ENCODE results near the gene PTGR3. TPM values are rescaled to one million over a fixed set of nuclear protein-coding genes. Genes with fewer than 3 reads are reported as not detected.

The PTGR3 gene
- total RNA-seq, 1 experiment from 2014 or later = 1.6 TPM

GRCh38 chr18:75256376-75256775 lies 47.4 kb upstream of the PTGR3 start:
- Histone ChIP-seq H2BK120ac (ENCODE audit: low read depth, low read length, poor library complexity, severe bottlenecking) (no peak overlapping the region), H3K18ac (ENCODE audit: insufficient read length, low read depth, low read length) (no peak overlapping the region), H4K20me1 (ENCODE audit: control insufficient read depth, insufficient read depth, insufficient read length) (no peaks in the 10 kb centered on the region), H2AFZ (ENCODE audit: low read length) (no peak overlapping the region), H3K9me3 (ENCODE audit: control insufficient read depth, low read depth, low read length) (no peaks in the 10 kb centered on the region), H3K27ac (ENCODE audit: insufficient read length, low read depth, low read length) (no peak overlapping the region), H2BK15ac (ENCODE audit: low read depth, low read length) (no peak overlapping the region), H3K27me3 (ENCODE audit: insufficient read depth, low read length) (no peaks in the 10 kb centered on the region), H2BK5ac (ENCODE audit: insufficient read length, low read length) (no peak overlapping the region), H3T11ph (ENCODE audit: low read length) (no peak overlapping the region), H4K8ac (replicated peaks; ENCODE audit: insufficient read length, low read depth, low read length) (no peak overlapping the region), H3K4me2 (ENCODE audit: insufficient read depth, insufficient read length, low read length) (no peak overlapping the region), H4K91ac (ENCODE audit: insufficient read length, low read depth, low read length) (no peak overlapping the region), H3K23ac (ENCODE audit: insufficient read length, low read depth, low read length) (no peak overlapping the region), H2BK20ac (ENCODE audit: low read depth, low read length, poor library complexity, severe bottlenecking) (no peak overlapping the region), H3K56ac (ENCODE audit: insufficient read length, low read depth, low read length) (no peak overlapping the region), H3K4ac (ENCODE audit: low read depth, low read length) (no peak overlapping the region), H3K23me2 (ENCODE audit: insufficient read length, low read depth, low read length, poor library complexity, severe bottlenecking) (no peaks in the 10 kb centered on the region), H3K79me1 (ENCODE audit: insufficient read depth, low read depth, low read length, poor library complexity, severe bottlenecking) (no peaks in the 10 kb centered on the region), H4K5ac (ENCODE audit: insufficient read length, low read depth, low read length) (no peak overlapping the region), H3K14ac (ENCODE audit: insufficient read depth, low read length) (no peak overlapping the region), H2BK12ac (ENCODE audit: insufficient read length, low read depth, low read length) (no peak overlapping the region), H3K79me2 (ENCODE audit: insufficient read depth, low read length) (no peaks in the 10 kb centered on the region), H3K9ac (ENCODE audit: extremely low read depth, insufficient read length, low read length) (no peak overlapping the region), H3K4me1 (ENCODE audit: insufficient read depth, low read length) (no peaks in the 10 kb centered on the region), H2AK5ac (ENCODE audit: insufficient read length, low read length) (no peak overlapping the region)
- TF ChIP-seq CTCF (conservative IDR thresholded peaks at IDR 0.05) = no peak
- Mint-ChIP-seq H3K27me3 (ENCODE audit: low read depth) (no peaks in the 10 kb centered on the region), H3K4me1 (no peaks in the 10 kb centered on the region), H3K27ac (no peak overlapping the region), H3K9me3 (no peaks in the 10 kb centered on the region), H3K4me3 (no peak overlapping the region), H3K36me3 (ENCODE audit: insufficient read depth in 1 of 3, low read depth in 3 of 3) (no peaks in the 10 kb centered on the region)
- no peak for DNase-seq
